Naive thymus-derived CD8-positive, alpha-beta T cell (primary cell): Measurements from ENCODE around the gene FAM107B. TPM values are rescaled to one million over a fixed set of nuclear protein-coding genes. Genes with fewer than 3 reads are reported as not detected.

Source experiments
- ATAC-seq, 2 donors: fragments of 150-1000 bp; cut with Tn5 transposase in 1 of 2; sonication (Bioruptor Pico), chemical (Tn5 transposase) in 1 of 2; 1 replicate in 1 of 2; 2 replicates in 1 of 2; pipeline ENCODE4 v1.10.0; 2021; ENCODE audit warnings: mild to moderate bottlenecking in 2 of 2, moderate library complexity in 2 of 2
- POLR2A ChIA-PET: fragments of 350-600 bp; sonication (Branson Sonifier 250); formaldehyde crosslinking; loops from one replicate; lab custom pipeline; 2021; ENCODE audit warnings: antibody characterized with exemption; lab: Charles Lee
- DNase-seq, 10 donors: peaks; one replicate each; pipeline versions ENCODE4 v3.0.0 to v3.0.0-alpha.2; 2020 to 2022
- H3K27ac Mint-ChIP-seq, 10 donors: one replicate each; pipeline ENCODE4 v1.8.0; 2020 to 2022; ENCODE audit warnings: mild to moderate bottlenecking in 10 of 10, mixed read lengths in 10 of 10, moderate library complexity in 4 of 10, inconsistent platforms in 1 of 10
- H3K27me3 Mint-ChIP-seq, 5 donors: one replicate each; pipeline ENCODE4 v1.8.0; 2021 to 2022; ENCODE audit warnings: mixed read lengths in 5 of 5
- H3K36me3 Mint-ChIP-seq, 3 donors: one replicate each; pipeline ENCODE4 v1.8.0; 2020 to 2022; ENCODE audit warnings: mixed read lengths in 3 of 3, mild to moderate bottlenecking in 2 of 3, inconsistent platforms in 1 of 3
- H3K4me1 Mint-ChIP-seq, 4 donors: one replicate each; pipeline ENCODE4 v1.8.0; 2021 to 2022; ENCODE audit warnings: mixed read lengths in 4 of 4
- H3K4me3 Mint-ChIP-seq, 10 donors: one replicate each; pipeline ENCODE4 v1.8.0; 2020 to 2022; ENCODE audit warnings: mild to moderate bottlenecking in 10 of 10, mixed read lengths in 10 of 10, moderate library complexity in 6 of 10, inconsistent platforms in 1 of 10
- H3K9me3 Mint-ChIP-seq, 9 donors: one replicate each; pipeline ENCODE4 v1.8.0; 2020 to 2022; ENCODE audit warnings: mixed read lengths in 9 of 9, mild to moderate bottlenecking in 3 of 9, inconsistent platforms in 1 of 9, moderate library complexity in 1 of 9
- polyA plus RNA-seq, 3 donors: library from polyadenylated mRNA; unstranded; fragments of 300-500 nt; fragmentation: Illumina TruSeq; gene quantifications; one replicate each; pipeline ENCODE4 v1.2.3, GENCODE V29; 2021
- total RNA-seq, 8 experiments: library from RNA in 2 of 8; stranded (reverse) in 2 of 8; gene quantifications; one replicate each; pipeline ENCODE4 v1.2.3 and lab custom pipeline; 2021 to 2026

The FAM107B gene
- total and polyA plus RNA-seq, 5 experiments from 2014 or later: 250 to 319 (median 260) TPM

- ATAC-seq (no peak), DNase-seq (no peak)
- Mint-ChIP-seq H3K9me3 (no peaks in the 10 kb centered on the region), H3K27me3 (no peaks in the 10 kb centered on the region), H3K4me3 (peak overlapping the region; percentile 13 to 89 (median 74)), H3K27ac (peak overlapping the region; percentile 89 to 97 (median 92)), H3K36me3 (peaks cover 7 to 43% (median 20%) of the 10 kb centered on the region in 3 donors), H3K4me1 (peaks cover 65 to 99% (median 94%) of the 10 kb centered on the region in 4 donors)
- POLR2A ChIA-PET: interaction anchor here (1.0 to 6.3 kb wide), 4 partner anchors 9 to 34 kb away, joined by 3 to 59 read pairs (median 16); no protein-coding TSS in a partner anchor
These were observed 218.9 kb downstream of the FAM107B start for GRCh38 chr10:14555807-14556206.

GRCh38 chr10:14554491-14555205 lies 220.0 kb downstream of the FAM107B start:
- ATAC-seq (peak; percentile 9 to 30), DNase-seq (no peak)
- Mint-ChIP-seq H3K4me1 (peaks cover 65 to 99% (median 94%) of the 10 kb centered on the region in 4 donors), H3K27me3 (no peaks in the 10 kb centered on the region), H3K36me3 (peaks cover 7 to 54% (median 16%) of the 10 kb centered on the region in 3 donors), H3K9me3 (no peaks in the 10 kb centered on the region), H3K4me3 (peak overlapping the region; percentile 30 to 74 (median 70)), H3K27ac (peak overlapping the region; percentile 85 to 97 (median 90))
- POLR2A ChIA-PET: interaction anchor here (0.5 to 3.7 kb wide), 8 partner anchors 10 to 544 kb away, joined by 3 to 30 read pairs (median 6); partner anchors contain the start of genes CDNF, HSPA14 and MSANTD7

- ATAC-seq (peak in 1 of 2 donors; percentile 2), DNase-seq (no peak)
- peaks cover 68 to 100% (median 95%) of the 10 kb centered on the region in 4 donors for H3K4me1 Mint-ChIP-seq
- H3K27ac Mint-ChIP-seq: peak overlapping the region; percentile 85 to 97 (median 90)
- no peaks in the 10 kb centered on the region for H3K9me3 Mint-ChIP-seq
- POLR2A ChIA-PET: interaction anchor here (0.5 to 3.7 kb wide), 9 partner anchors 10 to 545 kb away, joined by 3 to 30 read pairs (median 5); partner anchors contain the start of genes CDNF, HSPA14 and MSANTD7
- H3K4me3 Mint-ChIP-seq: peak overlapping the region; percentile 30 to 74 (median 70)
- no peaks in the 10 kb centered on the region for H3K27me3 Mint-ChIP-seq
- H3K36me3 Mint-ChIP-seq: peaks cover 7 to 60% (median 18%) of the 10 kb centered on the region in 3 donors
These were observed 220.6 kb downstream of the FAM107B start for GRCh38 chr10:14554091-14554490.

GRCh38 chr10:14553448-14553847 lies 221.2 kb downstream of the FAM107B start:
- Mint-ChIP-seq H3K27me3 (no peaks in the 10 kb centered on the region), H3K4me3 (peak overlapping the region in 9 of 10 donors; percentile 17 to 79 (median 53))
- POLR2A ChIA-PET: interaction anchor here (0.7 to 3.7 kb wide), 9 partner anchors 10 to 285 kb away, joined by 3 to 30 read pairs (median 5); partner anchors contain the start of genes CDNF, HSPA14 and MSANTD7

GRCh38 chr10:14552015-14552414 lies 222.7 kb downstream of the FAM107B start:
- Mint-ChIP-seq H3K27ac (peak overlapping the region; percentile 20 to 97 (median 84)), H3K4me1 (peaks cover 56 to 99% (median 94%) of the 10 kb centered on the region in 4 donors), H3K4me3 (peak overlapping the region in 8 of 10 donors; percentile 2 to 57 (median 38)), H3K27me3 (no peaks in the 10 kb centered on the region), H3K36me3 (peaks cover 7 to 71% (median 18%) of the 10 kb centered on the region in 3 donors), H3K9me3 (no peaks in the 10 kb centered on the region)
- POLR2A ChIA-PET: interaction anchor here (0.9 to 3.7 kb wide), 7 partner anchors 9 to 46 kb away, joined by 3 to 30 read pairs (median 5); no protein-coding TSS in a partner anchor
- no peak for DNase-seq
- ATAC-seq: no peak

More at GRCh38 chr10:14553448-14553847, 221.2 kb downstream of the FAM107B start:
- no peak for DNase-seq
- ATAC-seq: no peak
- H3K4me1 Mint-ChIP-seq: peaks cover 61 to 100% (median 95%) of the 10 kb centered on the region in 4 donors
- no peaks in the 10 kb centered on the region for H3K9me3 Mint-ChIP-seq
- H3K27ac Mint-ChIP-seq: peak overlapping the region; percentile 74 to 97 (median 90)
- peaks cover 7 to 63% (median 18%) of the 10 kb centered on the region in 3 donors for H3K36me3 Mint-ChIP-seq

GRCh38 chr10:14550471-14550981 lies 224.2 kb downstream of the FAM107B start:
- H3K36me3 Mint-ChIP-seq: peaks cover 7 to 72% (median 18%) of the 10 kb centered on the region in 3 donors
- DNase-seq (no peak), ATAC-seq (no peak)
- no peaks in the 10 kb centered on the region for H3K9me3 Mint-ChIP-seq
- H3K4me3 Mint-ChIP-seq: peak overlapping the region in 9 of 10 donors; percentile 1 to 52 (median 27)
- no peaks in the 10 kb centered on the region for H3K27me3 Mint-ChIP-seq
- H3K27ac Mint-ChIP-seq: peak overlapping the region; percentile 68 to 97 (median 87)
- POLR2A ChIA-PET: interaction anchor here (0.7 to 1.3 kb wide), 4 partner anchors 8 to 32 kb away, joined by 3 to 9 read pairs (median 4); no protein-coding TSS in a partner anchor
- H3K4me1 Mint-ChIP-seq: peaks cover 52 to 99% (median 94%) of the 10 kb centered on the region in 4 donors

- ATAC-seq: no peak
- POLR2A ChIA-PET: interaction anchor here (1.1 to 1.3 kb wide), 3 partner anchors 9 to 35 kb away, joined by 3 to 9 read pairs (median 3); no protein-coding TSS in a partner anchor
- Mint-ChIP-seq H3K4me1 (peaks cover 48 to 99% (median 95%) of the 10 kb centered on the region in 4 donors), H3K4me3 (peak overlapping the region in 4 of 10 donors; percentile 5 to 72 (median 18)), H3K27ac (peak overlapping the region; percentile 68 to 97 (median 88)), H3K27me3 (no peaks in the 10 kb centered on the region), H3K9me3 (no peaks in the 10 kb centered on the region), H3K36me3 (peaks cover 7 to 71% (median 18%) of the 10 kb centered on the region in 3 donors)
- DNase-seq: no peak
These were observed 225.2 kb downstream of the FAM107B start for GRCh38 chr10:14549496-14549895.

GRCh38 chr10:14548970-14549369 lies 225.7 kb downstream of the FAM107B start:
- POLR2A ChIA-PET: interaction anchor here (1.1 to 1.2 kb wide), 2 partner anchors 10 to 36 kb away, joined by 3 read pairs; no protein-coding TSS in a partner anchor
- Mint-ChIP-seq H3K4me1 (peaks cover 47 to 99% (median 95%) of the 10 kb centered on the region in 4 donors), H3K27ac (peak overlapping the region; percentile 68 to 97 (median 88)), H3K9me3 (no peaks in the 10 kb centered on the region), H3K36me3 (peaks cover 7 to 67% (median 18%) of the 10 kb centered on the region in 3 donors), H3K4me3 (peak overlapping the region in 1 of 10 donors; percentile 26), H3K27me3 (no peaks in the 10 kb centered on the region)
- no peak for ATAC-seq
- DNase-seq: no peak

- H3K27ac Mint-ChIP-seq: peak overlapping the region; percentile 60 to 97 (median 88)
- POLR2A ChIA-PET: interaction anchor here (0.5 to 3.1 kb wide), 4 partner anchors 11 to 99 kb away, joined by 3 to 10 read pairs (median 6); no protein-coding TSS in a partner anchor
These were observed 226.2 kb downstream of the FAM107B start for GRCh38 chr10:14548474-14548873.

GRCh38 chr10:14547816-14548215 lies 226.9 kb downstream of the FAM107B start:
- Mint-ChIP-seq H3K9me3 (no peaks in the 10 kb centered on the region), H3K27ac (peak overlapping the region; percentile 68 to 95 (median 88)), H3K27me3 (no peaks in the 10 kb centered on the region), H3K4me3 (peak overlapping the region in 7 of 10 donors; percentile 8 to 68 (median 34)), H3K4me1 (peaks cover 39 to 100% (median 96%) of the 10 kb centered on the region in 4 donors), H3K36me3 (peaks cover 7 to 63% (median 14%) of the 10 kb centered on the region in 3 donors)
- POLR2A ChIA-PET: interaction anchor here (0.5 to 3.1 kb wide), 4 partner anchors 12 to 99 kb away, joined by 4 to 10 read pairs (median 6); no protein-coding TSS in a partner anchor
- ATAC-seq (no peak), DNase-seq (no peak)

More at GRCh38 chr10:14548474-14548873, 226.2 kb downstream of the FAM107B start:
- peak overlapping the region in 1 of 10 donors; percentile 26 for H3K4me3 Mint-ChIP-seq
- ATAC-seq (no peak), DNase-seq (no peak)
- H3K4me1 Mint-ChIP-seq: peaks cover 46 to 100% (median 96%) of the 10 kb centered on the region in 4 donors
- H3K9me3 Mint-ChIP-seq: no peaks in the 10 kb centered on the region
- no peaks in the 10 kb centered on the region for H3K27me3 Mint-ChIP-seq
- peaks cover 7 to 67% (median 18%) of the 10 kb centered on the region in 3 donors for H3K36me3 Mint-ChIP-seq

- POLR2A ChIA-PET: interaction anchor here (1.4 to 3.1 kb wide), 2 partner anchors 14 to 26 kb away, joined by 7 to 10 read pairs; no protein-coding TSS in a partner anchor
- no peaks in the 10 kb centered on the region for H3K9me3 Mint-ChIP-seq
- no peaks in the 10 kb centered on the region for H3K27me3 Mint-ChIP-seq
- H3K4me1 Mint-ChIP-seq: peaks cover 40 to 97% (median 94%) of the 10 kb centered on the region in 4 donors
- no peak for DNase-seq
- H3K36me3 Mint-ChIP-seq: peaks cover 0 to 63% (median 12%) of the 10 kb centered on the region in 3 donors
- H3K4me3 Mint-ChIP-seq: no peak overlapping the region
- no peak for ATAC-seq
- peak overlapping the region; percentile 21 to 96 (median 80) for H3K27ac Mint-ChIP-seq
These were observed 228.9 kb downstream of the FAM107B start for GRCh38 chr10:14545827-14546226.
